H1 (cell line): ENCODE results near the gene BCL3. TPM values are rescaled to one million over a fixed set of nuclear protein-coding genes. Genes with fewer than 3 reads are reported as not detected.
A peak's percentile ranks its signal among the peaks of the same experiment; 100 is the strongest.

ENCODE experiments used
- CTCF ChIA-PET: fragments of 300-600 bp; sonication (Branson Sonifier 250); formaldehyde crosslinking; loops from one replicate; lab custom pipeline; 2021; ENCODE audit not compliant: partially characterized antibody; lab: Charles Lee
- POLR2A ChIA-PET: fragments of 300-600 bp; sonication (Branson Sonifier 250); formaldehyde crosslinking; loops from one replicate; lab custom pipeline; 2021; ENCODE audit warnings: inconsistent platforms; ENCODE audit not compliant: partially characterized antibody; lab: Charles Lee
- DNase-seq, 2 experiments: peaks; one replicate each; pipeline versions ENCODE4 v3.0.0 to v3.0.0-alpha.2; 2010 to 2022; ENCODE audit warnings: low spot score in 2 of 2, low read depth in 1 of 2, mixed read lengths in 1 of 2
- FAIRE-seq: peaks from 2 replicates; lab custom pipeline; 2011; peaks lifted over from hg19 to GRCh38; lab: Jason Lieb, UNC
- H2AFZ ChIP-seq: 2 replicates; pipeline ENCODE4 v1.8.1; 2012; ENCODE audit warnings: low read length, inconsistent platforms
- H2AK5ac ChIP-seq: 2 replicates; pipeline ENCODE4 v1.6.1; 2013; ENCODE audit warnings: low read depth, low read length
- H2BK120ac ChIP-seq: replicated peaks from 2 replicates; pipeline ENCODE3; 2013; ENCODE audit warnings: low read depth, low read length, inconsistent platforms
- H2BK12ac ChIP-seq: 2 replicates; pipeline ENCODE4 v1.6.1; 2013; ENCODE audit warnings: low read depth, low read length
- H2BK15ac ChIP-seq: 2 replicates; pipeline ENCODE4 v1.6.1; 2013; ENCODE audit warnings: low read length
- H2BK20ac ChIP-seq: 2 replicates; pipeline ENCODE4 v1.6.1; 2013; ENCODE audit warnings: low read length
- H2BK5ac ChIP-seq: 2 replicates; pipeline ENCODE4 v1.6.1; 2013; ENCODE audit warnings: low read depth, low read length
- H3K14ac ChIP-seq: 2 replicates; pipeline ENCODE4 v1.6.1; 2013; ENCODE audit warnings: inconsistent platforms; ENCODE audit not compliant: insufficient read length
- H3K18ac ChIP-seq: 2 replicates; pipeline ENCODE4 v1.6.1; 2013; ENCODE audit warnings: low read length; ENCODE audit errors: extremely low read depth
- H3K23ac ChIP-seq: 2 replicates; pipeline ENCODE4 v1.6.1; 2013; ENCODE audit warnings: inconsistent platforms; ENCODE audit not compliant: insufficient read length
- H3K23me2 ChIP-seq: 2 replicates; pipeline ENCODE4 v1.6.1; 2013; ENCODE audit warnings: low read depth, low read length
- H3K27ac ChIP-seq: 2 replicates; pipeline ENCODE4 v1.6.1; 2011; ENCODE audit warnings: low read depth, low read length, inconsistent platforms
- H3K27me3 ChIP-seq, 4 experiments: replicated peaks in 1 of 4; 1 replicate in 1 of 4; 2 replicates in 3 of 4; pipeline versions ENCODE4 v1.6.1 to v1.8.1; 2011 to 2013; ENCODE audit warnings: low read length in 3 of 4, mild to moderate bottlenecking in 3 of 4, inconsistent platforms in 2 of 4, mixed read lengths in 2 of 4, moderate library complexity in 1 of 4; ENCODE audit not compliant: control insufficient read depth in 3 of 4, insufficient read depth in 3 of 4; ENCODE audit errors: extremely low read depth in 1 of 4
- H3K36me3 ChIP-seq, 4 experiments: 2 replicates each; pipeline versions ENCODE4 v1.6.1 to v1.8.1; 2011 to 2013; ENCODE audit warnings: mild to moderate bottlenecking in 4 of 4, low read length in 3 of 4, moderate library complexity in 2 of 4, control low read depth in 1 of 4, inconsistent platforms in 1 of 4; ENCODE audit not compliant: insufficient read depth in 4 of 4, control insufficient read depth in 2 of 4
- H3K4ac ChIP-seq: replicated peaks from 2 replicates; pipeline ENCODE3; 2013; ENCODE audit warnings: low read length, low read depth, mixed read lengths, inconsistent platforms; ENCODE audit not compliant: insufficient read length
- H3K4me1 ChIP-seq, 4 experiments: replicated peaks in 1 of 4; 1 replicate in 1 of 4; 2 replicates in 3 of 4; pipeline versions ENCODE4 v1.6.1 to v1.8.1; 2011 to 2013; ENCODE audit warnings: low read length in 3 of 4, inconsistent platforms in 2 of 4, mixed read lengths in 1 of 4; ENCODE audit not compliant: insufficient read depth in 4 of 4, control insufficient read depth in 3 of 4
- H3K4me2 ChIP-seq, 2 experiments: 2 replicates each; pipeline versions ENCODE4 v1.6.1 to v1.8.1; 2011 to 2013; ENCODE audit warnings: low read depth in 2 of 2, low read length in 2 of 2, control low read depth in 1 of 2, inconsistent platforms in 1 of 2, mild to moderate bottlenecking in 1 of 2; ENCODE audit not compliant: insufficient read depth in 1 of 2
- H3K4me3 ChIP-seq, 4 experiments: fragments of 200-600, 300-600 bp in 1 of 4; sonication (generic), shearing (Covaris generic), sonication (Bioruptor Twin) in 1 of 4; 2 replicates each; pipeline versions ENCODE4 v1.5.1 to v1.8.1; 2011 to 2016; ENCODE audit warnings: low read length in 4 of 4, low read depth in 3 of 4, control low read depth in 2 of 4, inconsistent platforms in 2 of 4, mild to moderate bottlenecking in 2 of 4, mixed read lengths in 1 of 4, moderate library complexity in 1 of 4; ENCODE audit not compliant: insufficient read depth in 2 of 4; ENCODE audit errors: extremely low read depth in 1 of 4
- H3K56ac ChIP-seq: replicated peaks from 2 replicates; pipeline ENCODE3; 2013; ENCODE audit warnings: low read depth, mild to moderate bottlenecking, mixed read lengths, low read length, inconsistent platforms; ENCODE audit not compliant: insufficient read length
- H3K79me1 ChIP-seq: 2 replicates; pipeline ENCODE4 v1.6.1; 2013; ENCODE audit warnings: low read depth, low read length, control low read depth
- H3K79me2 ChIP-seq, 2 experiments: 2 replicates each; pipeline versions ENCODE4 v1.6.1 to v1.8.1; 2012 to 2013; ENCODE audit warnings: low read length in 2 of 2, mild to moderate bottlenecking in 2 of 2, inconsistent platforms in 1 of 2; ENCODE audit not compliant: insufficient read depth in 2 of 2, control insufficient read depth in 1 of 2
- H3K9ac ChIP-seq, 4 experiments: replicated peaks in 1 of 4; 1 replicate in 1 of 4; 2 replicates in 3 of 4; pipeline versions ENCODE4 v1.6.1 to v1.8.1; 2011 to 2013; ENCODE audit warnings: low read depth in 3 of 4, low read length in 3 of 4, control low read depth in 2 of 4, mild to moderate bottlenecking in 2 of 4, moderate library complexity in 2 of 4, inconsistent platforms in 1 of 4; ENCODE audit errors: extremely low read depth in 1 of 4
- H3K9me3 ChIP-seq, 2 experiments: 2 replicates each; pipeline versions ENCODE4 v1.6.1 to v1.8.1; 2012 to 2013; ENCODE audit warnings: mild to moderate bottlenecking in 2 of 2, moderate library complexity in 2 of 2, control low read depth in 1 of 2, inconsistent platforms in 1 of 2, low read depth in 1 of 2, low read length in 1 of 2, mixed read lengths in 1 of 2; ENCODE audit not compliant: insufficient read depth in 2 of 2
- H4K20me1 ChIP-seq, 2 experiments: replicated peaks in 1 of 2; 2 replicates each; pipeline versions ENCODE3 to v1.8.1; 2011 to 2013; ENCODE audit warnings: inconsistent platforms in 2 of 2, low read length in 2 of 2, mild to moderate bottlenecking in 1 of 2; ENCODE audit not compliant: insufficient read depth in 2 of 2, control insufficient read depth in 1 of 2
- H4K5ac ChIP-seq: 2 replicates; pipeline ENCODE4 v1.6.1; 2013; ENCODE audit warnings: low read length, low read depth, mixed read lengths, inconsistent platforms; ENCODE audit not compliant: insufficient read length
- H4K8ac ChIP-seq: 2 replicates; pipeline ENCODE4 v1.8.0; 2013; ENCODE audit warnings: mild to moderate bottlenecking, moderate library complexity, low read length, inconsistent platforms; ENCODE audit not compliant: insufficient read depth; ENCODE audit errors: extremely low read depth
- H4K91ac ChIP-seq: replicated peaks from 2 replicates; pipeline ENCODE3; 2013; ENCODE audit warnings: low read length, mixed read lengths, inconsistent platforms; ENCODE audit not compliant: insufficient read length
- HDAC6 ChIP-seq: IDR thresholded peaks from one replicate; pipeline ENCODE4 v1.7.1; 2012; ENCODE audit warnings: low read depth, mild to moderate bottlenecking, inconsistent platforms, low read length, moderate library complexity
- TAF7 ChIP-seq: optimal IDR thresholded peaks from 2 replicates; pipeline ENCODE3; 2011; ENCODE audit warnings: low read depth, mild to moderate bottlenecking, inconsistent platforms, low read length, moderate library complexity, borderline replicate concordance
- WGBS, 2 experiments: shearing (Covaris generic) in 1 of 2; methylation state at CpG; one replicate each; pipeline versions ENCODE4 v1.1.6 to v1.1.7; 2013 to 2015; ENCODE audit warnings: low lambda C conversion rate in 2 of 2, mixed read lengths in 2 of 2, inconsistent platforms in 1 of 2, low coverage in 1 of 2, missing lambda C conversion rate in 1 of 2; ENCODE audit not compliant: insufficient replicate concordance in 2 of 2, insufficient coverage in 1 of 2, insufficient read length in 1 of 2; ENCODE audit errors: extremely low coverage in 1 of 2, missing lambda C conversion rate in 1 of 2; 5-methylcytosine and 5-hydroxymethylcytosine counted together
- polyA plus RNA-seq, 7 experiments: library from polyadenylated mRNA; depleted of rRNA in 3 of 7; stranded (reverse) in 5 of 7; unstranded in 2 of 7; fragments of >200 nt in 5 of 7; fragments of 200-250 nt in 2 of 7; gene quantifications; 1 replicate in 5 of 7; 2 replicates in 1 of 7; 4 replicates in 1 of 7; pipeline versions ENCODE4 v1.2.1 to v1.2.3, GENCODE V29; 2011 to 2013; ENCODE audit warnings: missing spikeins in 2 of 7, mixed read lengths in 2 of 7
- total RNA-seq: library from RNA; stranded (reverse); fragmentation: NEBNext Ultra II Directional; extraction: Animal tissue kit (Norgen Biotek cat#: 25700); gene quantifications from 2 replicates; pipeline ENCODE4 v1.2.1, GENCODE V29; 2021

The BCL3 gene
- total and polyA plus RNA-seq, 2 of the 8 experiments (the other 6 are each of a cell fraction or from before 2014, with no cell fraction given), result 0.88 to 2.4 TPM

- Histone ChIP-seq H3K4me3 (no peak overlapping the region), H2BK20ac (no peak overlapping the region), H3K9me3 (no peaks in the 10 kb centered on the region), H2AFZ (no peak overlapping the region), H3K4ac (no peak overlapping the region), H3K14ac (no peak overlapping the region), H4K91ac (no peak overlapping the region), H3K79me1 (no peaks in the 10 kb centered on the region), H2AK5ac (no peak overlapping the region), H3K4me1 (no peaks in the 10 kb centered on the region; a peak in 1 of 7 replicates), H4K20me1 (no peaks in the 10 kb centered on the region), H3K18ac (no peak overlapping the region), H4K8ac (no peak overlapping the region), H3K36me3 (no peaks in the 10 kb centered on the region), H2BK120ac (no peak overlapping the region), H2BK15ac (no peak overlapping the region), H3K56ac (no peak overlapping the region), H3K27me3 (peaks cover 0 to 3% (median 0%) of the 10 kb centered on the region in 4 experiments; a peak in 1 of 7 replicates), H2BK5ac (no peak overlapping the region), H3K79me2 (no peaks in the 10 kb centered on the region), H3K23ac (no peak overlapping the region), H2BK12ac (no peak overlapping the region), H4K5ac (no peak overlapping the region), H3K9ac (no peak overlapping the region), H3K27ac (no peak overlapping the region), H3K4me2 (no peak overlapping the region), H3K23me2 (no peaks in the 10 kb centered on the region)
- TF ChIP-seq HDAC6 (no peak), TAF7 (peak; percentile 59)
- WGBS, 2 experiments, result 80% methylated on average over 5 of the region's 5 CpGs; no CpG with 5 or more reads in 1 of the 2 experiments
- no peak for DNase-seq
- POLR2A ChIA-PET, result interaction anchor here (2.1 kb wide), 1 partner anchor 10 kb away, joined by 4 read pairs; no protein-coding TSS in a partner anchor
- CTCF ChIA-PET, result interaction anchor here (1.9 to 2.4 kb wide), 4 partner anchors 10 to 36 kb away, joined by 5 to 16 read pairs (median 10); no protein-coding TSS in a partner anchor
- FAIRE-seq, result no peak
These were observed 13.5 kb upstream of the BCL3 start for GRCh38 chr19:44735011-44735410.
